Fibroblast of lung (primary cell): ENCODE results near the gene SCG3.

Experiments
- EZH2 ChIP-seq: IDR thresholded peaks from 2 replicates; pipeline ENCODE4 v1.5.1; 2012; ENCODE audit warnings: low read length, control low read depth, mild to moderate bottlenecking; ENCODE audit errors: missing control alignments
- TF ChIP-seq, protein P1 (sequence below), 2 donors: IDR thresholded peaks in 1 of 2; conservative IDR thresholded peaks in 1 of 2; 1 replicate in 1 of 2; 2 replicates in 1 of 2; pipeline ENCODE4 v1.5.1; 2011 to 2012; ENCODE audit warnings: low read length in 2 of 2, control low read depth in 1 of 2, inconsistent platforms in 1 of 2, low read depth in 1 of 2, mild to moderate bottlenecking in 1 of 2

DNA sequence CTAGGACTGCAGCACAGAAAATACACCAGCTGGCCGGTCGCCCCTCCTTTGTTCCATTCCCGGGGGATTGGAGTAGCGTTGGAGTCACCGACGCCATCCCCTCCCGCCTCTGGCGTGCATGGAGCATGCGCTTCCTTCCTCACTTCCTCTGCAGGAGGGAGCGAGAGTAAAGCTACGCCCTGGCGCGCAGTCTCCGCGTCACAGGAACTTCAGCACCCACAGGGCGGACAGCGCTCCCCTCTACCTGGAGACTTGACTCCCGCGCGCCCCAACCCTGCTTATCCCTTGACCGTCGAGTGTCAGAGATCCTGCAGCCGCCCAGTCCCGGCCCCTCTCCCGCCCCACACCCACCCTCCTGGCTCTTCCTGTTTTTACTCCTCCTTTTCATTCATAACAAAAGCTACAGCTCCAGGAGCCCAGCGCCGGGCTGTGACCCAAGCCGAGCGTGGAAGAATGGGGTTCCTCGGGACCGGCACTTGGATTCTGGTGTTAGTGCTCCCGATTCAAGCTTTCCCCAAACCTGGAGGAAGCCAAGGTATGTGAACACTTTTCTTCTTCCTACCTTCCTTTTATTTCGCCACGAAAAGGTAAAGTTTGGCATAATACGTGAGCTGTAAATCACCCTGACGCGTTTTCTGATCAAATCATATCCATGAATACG, at the start of gene SCG3:
- TF ChIP-seq, protein P1, sequence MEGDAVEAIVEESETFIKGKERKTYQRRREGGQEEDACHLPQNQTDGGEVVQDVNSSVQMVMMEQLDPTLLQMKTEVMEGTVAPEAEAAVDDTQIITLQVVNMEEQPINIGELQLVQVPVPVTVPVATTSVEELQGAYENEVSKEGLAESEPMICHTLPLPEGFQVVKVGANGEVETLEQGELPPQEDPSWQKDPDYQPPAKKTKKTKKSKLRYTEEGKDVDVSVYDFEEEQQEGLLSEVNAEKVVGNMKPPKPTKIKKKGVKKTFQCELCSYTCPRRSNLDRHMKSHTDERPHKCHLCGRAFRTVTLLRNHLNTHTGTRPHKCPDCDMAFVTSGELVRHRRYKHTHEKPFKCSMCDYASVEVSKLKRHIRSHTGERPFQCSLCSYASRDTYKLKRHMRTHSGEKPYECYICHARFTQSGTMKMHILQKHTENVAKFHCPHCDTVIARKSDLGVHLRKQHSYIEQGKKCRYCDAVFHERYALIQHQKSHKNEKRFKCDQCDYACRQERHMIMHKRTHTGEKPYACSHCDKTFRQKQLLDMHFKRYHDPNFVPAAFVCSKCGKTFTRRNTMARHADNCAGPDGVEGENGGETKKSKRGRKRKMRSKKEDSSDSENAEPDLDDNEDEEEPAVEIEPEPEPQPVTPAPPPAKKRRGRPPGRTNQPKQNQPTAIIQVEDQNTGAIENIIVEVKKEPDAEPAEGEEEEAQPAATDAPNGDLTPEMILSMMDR (conservative IDR thresholded peaks at IDR 0.05 in 1 of 2, IDR thresholded peaks at IDR 0.05 in 1 of 2; ENCODE audit: low read depth in 1 of 2, low read length in 2 of 2) = no peak
- TF ChIP-seq EZH2 = no peak
